Peyer's patch (tissue), 4 donors: Measurements from ENCODE around the gene PIEZO2. TPM values are rescaled to one million over a fixed set of nuclear protein-coding genes. Genes with fewer than 3 reads are reported as not detected.

Experiments
- DNase-seq, 3 donors: peaks; one replicate each; pipeline ENCODE4 v3.0.0-alpha.2; 2017 to 2019
- H3K27ac ChIP-seq, 4 donors: fragments of 200-600 bp; sonication (generic); one replicate each; pipeline ENCODE4 v1.5.1; 2016 to 2019
- H3K27me3 ChIP-seq, 2 donors: fragments of 200-600 bp; sonication (generic); one replicate each; pipeline ENCODE4 v1.5.1; 2019
- H3K36me3 ChIP-seq, 3 donors: fragments of 200-600 bp; sonication (generic); one replicate each; pipeline ENCODE4 v1.5.1; 2016 to 2019
- H3K4me1 ChIP-seq, 4 donors: fragments of 200-600 bp; sonication (generic); one replicate each; pipeline ENCODE4 v1.5.1; 2016 to 2019
- H3K4me3 ChIP-seq, 4 donors: fragments of 200-600 bp; sonication (generic); 1 replicate in 3 of 4; 2 replicates in 1 of 4; pipeline ENCODE4 v1.5.1; 2016 to 2019; ENCODE audit warnings: mild to moderate bottlenecking in 1 of 4
- H3K9me3 ChIP-seq, 4 donors: fragments of 200-600 bp; sonication (generic); one replicate each; pipeline ENCODE4 v1.5.1; 2016 to 2019; ENCODE audit warnings: mild to moderate bottlenecking in 1 of 4
- POLR2A ChIP-seq, 2 donors: fragments of 450-650 bp; IDR thresholded peaks; one replicate each; pipeline ENCODE4 v1.5.1; 2017; ENCODE audit warnings: antibody characterized with exemption in 2 of 2, mild to moderate bottlenecking in 2 of 2, moderate library complexity in 2 of 2
- total RNA-seq, 4 donors: library from RNA; depleted of rRNA; stranded (reverse); fragments of >200 nt; gene quantifications; one replicate each; pipeline ENCODE4 v1.1.0, GENCODE V29; 2016
- TF ChIP-seq, protein P1 (sequence below), 6 experiments: fragments of 450-650 bp in 4 of 6; fragments of 200-600 bp in 2 of 6; sonication (generic) in 1 of 6; IDR thresholded peaks; one replicate each; pipeline ENCODE4 v1.5.1; 2017 to 2019; ENCODE audit warnings: antibody characterized with exemption in 6 of 6, mild to moderate bottlenecking in 3 of 6, moderate library complexity in 1 of 6

Gene PIEZO2
- total RNA-seq, 4 donors from 2014 or later = 0.85 to 5.8 (median 4.5) TPM

DNA sequence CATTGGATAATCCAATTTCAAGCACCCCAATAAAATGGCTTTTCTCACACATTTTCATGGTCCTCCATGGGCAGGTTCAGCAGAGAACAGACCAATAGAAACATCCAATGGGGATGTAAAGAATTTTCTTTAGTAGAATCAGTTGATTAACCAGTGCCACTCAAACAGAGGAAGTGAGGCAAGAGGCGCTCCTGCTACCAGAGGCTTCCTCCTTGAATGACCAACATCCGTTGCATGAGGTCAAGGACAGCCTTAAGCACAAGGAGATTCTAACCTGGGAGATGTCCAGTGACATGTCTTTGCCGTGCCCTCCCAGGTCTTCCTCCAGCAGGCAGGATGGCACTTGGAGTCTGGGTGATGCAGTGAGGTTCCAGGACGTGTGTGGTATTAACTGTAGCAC is 146.6 kb downstream of the PIEZO2 start:
- no peaks in the 10 kb centered on the region for H3K27me3 ChIP-seq
- TF ChIP-seq, protein P1, sequence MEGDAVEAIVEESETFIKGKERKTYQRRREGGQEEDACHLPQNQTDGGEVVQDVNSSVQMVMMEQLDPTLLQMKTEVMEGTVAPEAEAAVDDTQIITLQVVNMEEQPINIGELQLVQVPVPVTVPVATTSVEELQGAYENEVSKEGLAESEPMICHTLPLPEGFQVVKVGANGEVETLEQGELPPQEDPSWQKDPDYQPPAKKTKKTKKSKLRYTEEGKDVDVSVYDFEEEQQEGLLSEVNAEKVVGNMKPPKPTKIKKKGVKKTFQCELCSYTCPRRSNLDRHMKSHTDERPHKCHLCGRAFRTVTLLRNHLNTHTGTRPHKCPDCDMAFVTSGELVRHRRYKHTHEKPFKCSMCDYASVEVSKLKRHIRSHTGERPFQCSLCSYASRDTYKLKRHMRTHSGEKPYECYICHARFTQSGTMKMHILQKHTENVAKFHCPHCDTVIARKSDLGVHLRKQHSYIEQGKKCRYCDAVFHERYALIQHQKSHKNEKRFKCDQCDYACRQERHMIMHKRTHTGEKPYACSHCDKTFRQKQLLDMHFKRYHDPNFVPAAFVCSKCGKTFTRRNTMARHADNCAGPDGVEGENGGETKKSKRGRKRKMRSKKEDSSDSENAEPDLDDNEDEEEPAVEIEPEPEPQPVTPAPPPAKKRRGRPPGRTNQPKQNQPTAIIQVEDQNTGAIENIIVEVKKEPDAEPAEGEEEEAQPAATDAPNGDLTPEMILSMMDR (IDR thresholded peaks at IDR 0.05) = no peak
- TF ChIP-seq POLR2A (IDR thresholded peaks at IDR 0.05) = no peak
- no peak overlapping the region for H3K27ac ChIP-seq
- DNase-seq = no peak
- H3K4me1 ChIP-seq = no peaks in the 10 kb centered on the region
- H3K9me3 ChIP-seq = no peaks in the 10 kb centered on the region
- no peak overlapping the region for H3K4me3 ChIP-seq
- no peaks in the 10 kb centered on the region for H3K36me3 ChIP-seq

GRCh38 chr18:11002277-11002676 is 147.1 kb downstream of the PIEZO2 start:
- DNase-seq = no peak
- H3K27ac ChIP-seq = no peak overlapping the region
- H3K9me3 ChIP-seq = no peaks in the 10 kb centered on the region
- H3K36me3 ChIP-seq = no peaks in the 10 kb centered on the region
- TF ChIP-seq POLR2A (IDR thresholded peaks at IDR 0.05) = no peak
- TF ChIP-seq, protein P1 (IDR thresholded peaks at IDR 0.05) = no peak
- no peaks in the 10 kb centered on the region for H3K4me1 ChIP-seq
- no peaks in the 10 kb centered on the region for H3K27me3 ChIP-seq
- no peak overlapping the region for H3K4me3 ChIP-seq

DNA sequence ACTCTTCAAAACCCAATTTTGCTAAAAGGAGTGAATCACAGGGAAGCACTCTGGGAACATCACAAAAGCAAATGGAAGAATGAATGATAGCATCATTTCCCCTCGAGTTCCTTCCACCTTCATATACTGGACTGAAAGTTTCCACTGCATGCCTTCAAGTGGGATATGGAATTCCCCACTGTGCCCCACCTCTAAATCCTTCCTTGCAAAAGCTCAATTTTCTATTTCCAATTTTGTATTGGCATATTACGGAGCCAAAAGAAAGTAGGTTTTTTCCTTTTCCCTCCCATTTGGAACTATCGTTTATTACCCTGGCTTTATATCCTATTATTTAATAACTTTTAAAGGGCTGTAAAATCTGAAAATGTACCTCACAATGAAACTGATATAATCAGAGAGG is 149.3 kb downstream of the PIEZO2 start:
- no peak for TF ChIP-seq POLR2A (IDR thresholded peaks at IDR 0.05)
- TF ChIP-seq, protein P1 (IDR thresholded peaks at IDR 0.05) = no peak
- DNase-seq = no peak

GRCh38 chr18:10997885-10998284 is 151.5 kb downstream of the PIEZO2 start:
- Histone ChIP-seq H3K4me1 (no peaks in the 10 kb centered on the region), H3K27ac (no peak overlapping the region), H3K4me3 (no peak overlapping the region), H3K36me3 (no peaks in the 10 kb centered on the region), H3K27me3 (no peaks in the 10 kb centered on the region), H3K9me3 (no peaks in the 10 kb centered on the region)
- no peak for DNase-seq
- no peak for TF ChIP-seq POLR2A (IDR thresholded peaks at IDR 0.05)

More for the DNA sequence above, 149.3 kb downstream of the PIEZO2 start:
- Histone ChIP-seq H3K9me3 (no peaks in the 10 kb centered on the region), H3K27me3 (no peaks in the 10 kb centered on the region), H3K27ac (no peak overlapping the region), H3K4me3 (no peak overlapping the region), H3K36me3 (no peaks in the 10 kb centered on the region), H3K4me1 (no peaks in the 10 kb centered on the region)

- no peak for TF ChIP-seq POLR2A (IDR thresholded peaks at IDR 0.05)
- TF ChIP-seq, protein P1 (IDR thresholded peaks at IDR 0.05) = no peak
- no peaks in the 10 kb centered on the region for H3K36me3 ChIP-seq
- no peak for DNase-seq
- no peak overlapping the region for H3K27ac ChIP-seq
- no peaks in the 10 kb centered on the region for H3K4me1 ChIP-seq
- H3K27me3 ChIP-seq = no peaks in the 10 kb centered on the region
- H3K9me3 ChIP-seq = no peaks in the 10 kb centered on the region
- H3K4me3 ChIP-seq = no peak overlapping the region
These were observed 153.8 kb downstream of the PIEZO2 start for GRCh38 chr18:10995550-10995949.

GRCh38 chr18:10989486-10989885 is 159.9 kb downstream of the PIEZO2 start:
- H3K9me3 ChIP-seq = no peaks in the 10 kb centered on the region
- no peak for DNase-seq
- TF ChIP-seq, protein P1 (IDR thresholded peaks at IDR 0.05) = no peak
- TF ChIP-seq POLR2A (IDR thresholded peaks at IDR 0.05) = no peak
- H3K36me3 ChIP-seq = no peaks in the 10 kb centered on the region
- H3K27me3 ChIP-seq = no peaks in the 10 kb centered on the region
- H3K4me1 ChIP-seq = no peaks in the 10 kb centered on the region
- no peak overlapping the region for H3K27ac ChIP-seq
- H3K4me3 ChIP-seq = no peak overlapping the region
